ENCODE data around the gene TSPAN9. TPM values are rescaled to one million over a fixed set of nuclear protein-coding genes. Genes with fewer than 3 reads are reported as not detected.

The TSPAN9 gene
- polyA plus RNA-seq, 3 donors = 0.15 to 0.34 (median 0.25) TPM

DNA sequence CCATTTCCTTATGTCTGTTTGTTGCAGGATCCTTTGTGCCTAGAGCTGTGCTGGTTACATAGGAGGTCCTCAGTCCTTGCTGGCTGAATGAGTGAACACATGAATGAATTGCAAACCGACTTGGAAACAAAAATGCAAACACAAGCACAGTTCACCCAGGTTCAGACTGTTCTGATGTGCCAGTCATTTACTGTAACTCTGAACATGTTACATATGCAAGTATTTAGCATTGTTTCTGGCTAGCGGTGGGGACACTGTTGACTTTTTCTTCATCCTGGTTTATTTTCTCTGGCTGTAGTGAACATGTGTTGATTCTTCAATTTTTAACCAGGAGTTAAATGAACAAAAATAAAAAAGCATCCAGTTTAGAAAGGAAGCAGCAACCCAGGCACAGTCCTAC is 33.4 kb downstream of the TSPAN9 start:
- Histone ChIP-seq H3K4me2 (replicated peaks; ENCODE audit: extremely low read depth, low read length, poor library complexity, severe bottlenecking) (no peak overlapping the region), H3K9me3 (replicated peaks in 1 of 2; ENCODE audit: control insufficient read depth in 1 of 2, insufficient read depth in 1 of 2, low read length in 2 of 2) (no peaks in the 10 kb centered on the region), H2AFZ (ENCODE audit: insufficient read depth, low read depth, low read length, poor library complexity, severe bottlenecking) (no peak overlapping the region), H4K20me1 (ENCODE audit: insufficient read depth, low read length) (no peaks in the 10 kb centered on the region), H3K4me1 (ENCODE audit: control insufficient read depth in 1 of 2, insufficient read depth in 2 of 2, low read length in 2 of 2) (no peaks in the 10 kb centered on the region), H3K27ac (ENCODE audit: low read depth in 1 of 2, low read length in 2 of 2) (no peak overlapping the region), H3K27me3 (ENCODE audit: control insufficient read depth in 2 of 2, insufficient read depth in 2 of 2, low read length in 2 of 2) (peaks cover 3 to 16% of the 10 kb centered on the region in 2 donors), H3K4me3 (replicated peaks in 1 of 3; ENCODE audit: low read depth in 2 of 3, low read length in 3 of 3) (no peak overlapping the region), H3K36me3 (replicated peaks in 1 of 2; ENCODE audit: control insufficient read depth in 1 of 2, insufficient read depth in 2 of 2, low read length in 2 of 2) (no peaks in the 10 kb centered on the region), H3K79me2 (ENCODE audit: insufficient read depth, low read length) (no peaks in the 10 kb centered on the region), H3K9ac (ENCODE audit: insufficient read depth, low read length, poor library complexity, severe bottlenecking) (no peak overlapping the region)
- Mint-ChIP-seq H3K4me1 (no peaks in the 10 kb centered on the region), H3K4me3 (no peak overlapping the region), H3K36me3 (no peaks in the 10 kb centered on the region), H3K27ac (no peak overlapping the region), H3K27me3 (ENCODE audit: low read depth in 3 of 3) (peaks cover 16 to 57% (median 29%) of the 10 kb centered on the region in 3 donors), H3K9me3 (peaks cover 0 to 2% (median 0%) of the 10 kb centered on the region in 7 donors)
- WGBS (ENCODE audit: insufficient coverage) = 43% methylated on average over 1 of the region's 2 CpGs
- TF ChIP-seq, protein P1, sequence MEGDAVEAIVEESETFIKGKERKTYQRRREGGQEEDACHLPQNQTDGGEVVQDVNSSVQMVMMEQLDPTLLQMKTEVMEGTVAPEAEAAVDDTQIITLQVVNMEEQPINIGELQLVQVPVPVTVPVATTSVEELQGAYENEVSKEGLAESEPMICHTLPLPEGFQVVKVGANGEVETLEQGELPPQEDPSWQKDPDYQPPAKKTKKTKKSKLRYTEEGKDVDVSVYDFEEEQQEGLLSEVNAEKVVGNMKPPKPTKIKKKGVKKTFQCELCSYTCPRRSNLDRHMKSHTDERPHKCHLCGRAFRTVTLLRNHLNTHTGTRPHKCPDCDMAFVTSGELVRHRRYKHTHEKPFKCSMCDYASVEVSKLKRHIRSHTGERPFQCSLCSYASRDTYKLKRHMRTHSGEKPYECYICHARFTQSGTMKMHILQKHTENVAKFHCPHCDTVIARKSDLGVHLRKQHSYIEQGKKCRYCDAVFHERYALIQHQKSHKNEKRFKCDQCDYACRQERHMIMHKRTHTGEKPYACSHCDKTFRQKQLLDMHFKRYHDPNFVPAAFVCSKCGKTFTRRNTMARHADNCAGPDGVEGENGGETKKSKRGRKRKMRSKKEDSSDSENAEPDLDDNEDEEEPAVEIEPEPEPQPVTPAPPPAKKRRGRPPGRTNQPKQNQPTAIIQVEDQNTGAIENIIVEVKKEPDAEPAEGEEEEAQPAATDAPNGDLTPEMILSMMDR (IDR thresholded peaks at IDR 0.05) = no peak
- intact Hi-C loops (cut with micrococcal nuclease) = no loop called here
- DNase-seq = no peak

DNA sequence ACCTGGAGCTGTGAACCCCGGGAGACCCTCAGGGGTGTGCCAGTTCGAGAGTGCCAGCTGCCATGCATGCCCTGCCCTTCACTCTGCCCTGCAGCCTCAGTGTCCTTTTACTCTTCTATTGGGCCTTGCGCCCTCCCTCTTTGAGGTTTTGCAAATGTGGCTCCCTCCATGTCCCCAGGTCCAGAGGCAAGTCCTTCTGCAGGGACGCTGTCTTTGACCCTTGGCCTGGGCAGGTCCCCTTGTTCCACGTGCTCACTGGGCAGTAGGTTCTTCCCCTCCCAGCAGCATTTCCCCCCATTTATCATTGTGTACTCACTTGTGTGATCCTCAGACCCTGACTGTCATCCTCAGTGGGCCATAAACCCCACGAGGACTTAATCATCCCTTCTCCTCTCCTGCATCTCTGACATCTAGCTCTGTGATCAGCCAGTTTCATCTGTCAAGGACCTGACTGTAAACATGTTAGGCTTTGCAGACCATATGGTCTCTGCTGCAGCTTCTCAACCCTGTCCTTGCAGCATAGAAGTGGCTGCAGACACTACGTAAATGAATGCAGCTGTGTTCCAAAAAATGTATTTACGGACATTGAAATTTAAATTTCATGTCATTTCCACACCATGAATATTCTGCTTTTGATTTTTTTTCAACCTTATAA is 36.6 kb downstream of the TSPAN9 start:
- WGBS (ENCODE audit: insufficient coverage) = 81% methylated on average over 6 of the region's 8 CpGs
- Histone ChIP-seq H3K9me3 (replicated peaks in 1 of 2; ENCODE audit: control insufficient read depth in 1 of 2, insufficient read depth in 1 of 2, low read length in 2 of 2) (no peaks in the 10 kb centered on the region), H3K4me3 (replicated peaks in 1 of 3; ENCODE audit: low read depth in 2 of 3, low read length in 3 of 3) (no peak overlapping the region), H3K9ac (ENCODE audit: insufficient read depth, low read length, poor library complexity, severe bottlenecking) (no peak overlapping the region), H3K36me3 (replicated peaks in 1 of 2; ENCODE audit: control insufficient read depth in 1 of 2, insufficient read depth in 2 of 2, low read length in 2 of 2) (no peaks in the 10 kb centered on the region), H4K20me1 (ENCODE audit: insufficient read depth, low read length) (no peaks in the 10 kb centered on the region), H3K79me2 (ENCODE audit: insufficient read depth, low read length) (no peaks in the 10 kb centered on the region), H3K27ac (ENCODE audit: low read depth in 1 of 2, low read length in 2 of 2) (no peak overlapping the region), H2AFZ (ENCODE audit: insufficient read depth, low read depth, low read length, poor library complexity, severe bottlenecking) (no peak overlapping the region), H3K4me2 (replicated peaks; ENCODE audit: extremely low read depth, low read length, poor library complexity, severe bottlenecking) (no peak overlapping the region), H3K4me1 (ENCODE audit: control insufficient read depth in 1 of 2, insufficient read depth in 2 of 2, low read length in 2 of 2) (no peaks in the 10 kb centered on the region), H3K27me3 (ENCODE audit: control insufficient read depth in 2 of 2, insufficient read depth in 2 of 2, low read length in 2 of 2) (peaks cover 20 to 43% of the 10 kb centered on the region in 2 donors)
- intact Hi-C loops (cut with micrococcal nuclease) = no loop called here
- Mint-ChIP-seq H3K27ac (no peak overlapping the region), H3K4me3 (no peak overlapping the region), H3K36me3 (no peaks in the 10 kb centered on the region), H3K4me1 (no peaks in the 10 kb centered on the region), H3K27me3 (ENCODE audit: low read depth in 3 of 3) (peaks cover 34 to 76% (median 60%) of the 10 kb centered on the region in 3 donors), H3K9me3 (peaks cover 0 to 2% (median 0%) of the 10 kb centered on the region in 7 donors)
- no peak for DNase-seq
- TF ChIP-seq, protein P1 (IDR thresholded peaks at IDR 0.05) = no peak
